NT2/D1 (cell line): Measurements from ENCODE around the gene B3GNT9.

Experiments
- DNase-seq: peaks from one replicate; pipeline ENCODE4 v3.0.0-alpha.2; 2011; ENCODE audit warnings: low read depth, low spot score
- H3K27me3 ChIP-seq: 2 replicates; pipeline ENCODE4 v1.6.0; 2011; ENCODE audit warnings: mild to moderate bottlenecking; ENCODE audit not compliant: insufficient read length, insufficient read depth
- H3K36me3 ChIP-seq: 2 replicates; pipeline ENCODE4 v1.6.1; 2011; ENCODE audit warnings: mild to moderate bottlenecking, low read length, mixed read lengths; ENCODE audit not compliant: insufficient read depth, insufficient read length
- H3K4me1 ChIP-seq: 2 replicates; pipeline ENCODE4 v1.5.1; 2011; ENCODE audit not compliant: insufficient read depth, insufficient read length
- H3K4me3 ChIP-seq: 2 replicates; pipeline ENCODE4 v1.5.1; 2011; ENCODE audit warnings: low read depth; ENCODE audit not compliant: insufficient read length
- H3K9ac ChIP-seq: 2 replicates; pipeline ENCODE4 v1.6.0; 2011; ENCODE audit warnings: low read depth; ENCODE audit not compliant: insufficient read length
- H3K9me3 ChIP-seq: 2 replicates; pipeline ENCODE4 v1.5.1; 2011; ENCODE audit warnings: mild to moderate bottlenecking, low read length; ENCODE audit not compliant: insufficient read depth
- SUZ12 ChIP-seq: IDR thresholded peaks from 2 replicates; pipeline ENCODE4 v1.6.1; 2011; ENCODE audit not compliant: insufficient read length, insufficient read depth; ENCODE audit errors: extremely low read depth
- YY1 ChIP-seq: IDR thresholded peaks from 2 replicates; pipeline ENCODE4 v1.6.1; 2011; ENCODE audit not compliant: insufficient read length, insufficient read depth
- ZNF274 ChIP-seq: IDR thresholded peaks from 2 replicates; pipeline ENCODE4 v1.6.1; 2011; ENCODE audit warnings: mild to moderate bottlenecking, low read depth, low read length

B3GNT9 gene

DNA sequence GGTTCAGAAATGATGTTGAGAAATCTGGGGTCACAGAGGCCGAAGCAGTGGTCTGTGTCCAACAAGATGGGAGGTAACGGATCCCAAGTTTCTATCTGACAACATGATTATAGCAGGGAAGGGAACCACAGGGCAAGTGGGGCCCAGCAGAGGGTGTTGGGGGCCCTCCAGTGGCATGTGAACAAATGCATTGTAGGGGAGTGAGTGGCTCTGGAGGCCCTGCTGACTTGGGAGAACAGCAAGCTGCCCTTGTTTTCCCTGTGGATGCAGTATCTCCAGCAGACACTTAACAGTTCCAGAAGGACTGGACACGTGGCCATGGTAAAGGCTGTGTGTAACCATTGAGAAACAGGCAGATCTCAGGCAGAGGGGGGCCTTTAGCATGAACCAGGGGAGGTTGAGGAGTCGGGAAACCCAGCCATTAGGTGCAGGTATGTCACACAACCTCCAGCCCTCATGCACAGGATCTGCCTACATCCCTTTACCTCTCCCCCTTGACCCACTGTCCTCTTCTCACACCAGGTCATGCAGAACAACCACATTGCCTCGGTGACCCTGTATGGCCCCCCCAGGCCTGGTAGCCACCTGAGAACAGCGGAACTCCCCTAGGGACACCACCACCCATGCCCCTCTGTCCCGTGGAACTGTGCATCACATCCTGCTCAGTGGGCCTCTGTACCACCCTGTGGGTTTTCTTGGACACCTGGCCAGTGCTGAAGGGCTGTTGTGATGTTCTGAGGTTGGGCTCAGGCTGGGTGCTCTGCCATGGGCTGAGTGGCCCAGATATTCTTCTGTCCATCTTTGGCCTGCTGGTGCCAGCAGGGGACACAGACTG lies 4.1 kb downstream of the B3GNT9 start:
- TF ChIP-seq ZNF274 (no peak), SUZ12 (no peak), YY1 (no peak)
- H3K9me3 ChIP-seq, result no peaks in the 10 kb centered on the region; the same call in 1 of the 2 replicates
- no peak overlapping the region for H3K9ac ChIP-seq
- H3K4me3 ChIP-seq, result no peak overlapping the region
- DNase-seq, result no peak
- peaks cover 81% of the 10 kb centered on the region for H3K36me3 ChIP-seq
- H3K27me3 ChIP-seq, result peaks cover 2% of the 10 kb centered on the region
- H3K4me1 ChIP-seq, result peaks cover 9% of the 10 kb centered on the region

DNA sequence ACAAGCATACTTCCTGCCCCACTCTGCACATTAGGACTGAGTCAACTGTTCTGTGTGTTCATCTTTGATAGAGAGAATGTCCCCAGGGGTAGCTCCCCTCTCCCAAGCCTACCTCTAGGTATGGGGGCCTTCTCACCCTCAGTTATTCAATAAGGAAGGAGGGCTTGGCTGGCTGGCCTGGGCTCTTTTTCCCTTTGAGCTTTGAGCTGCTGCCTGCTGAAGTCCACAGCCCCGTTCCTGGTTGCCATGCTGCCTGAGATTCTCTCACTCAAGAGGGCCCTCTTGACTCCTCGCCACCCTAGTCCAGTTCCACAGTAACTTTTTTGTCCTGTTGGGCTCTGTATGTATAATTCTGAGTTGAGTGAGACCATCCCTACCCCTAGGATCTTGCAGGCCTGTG lies 5.1 kb downstream of the B3GNT9 start:
- Histone ChIP-seq H3K36me3 (peaks cover 91% of the 10 kb centered on the region), H3K4me3 (no peak overlapping the region), H3K4me1 (peaks cover 2% of the 10 kb centered on the region), H3K27me3 (no peaks in the 10 kb centered on the region), H3K9me3 (no peaks in the 10 kb centered on the region; the same call in 1 of the 2 replicates), H3K9ac (no peak overlapping the region)
- no peak for DNase-seq
- no peak for TF ChIP-seq YY1
- no peak for TF ChIP-seq SUZ12
- no peak for TF ChIP-seq ZNF274

DNA sequence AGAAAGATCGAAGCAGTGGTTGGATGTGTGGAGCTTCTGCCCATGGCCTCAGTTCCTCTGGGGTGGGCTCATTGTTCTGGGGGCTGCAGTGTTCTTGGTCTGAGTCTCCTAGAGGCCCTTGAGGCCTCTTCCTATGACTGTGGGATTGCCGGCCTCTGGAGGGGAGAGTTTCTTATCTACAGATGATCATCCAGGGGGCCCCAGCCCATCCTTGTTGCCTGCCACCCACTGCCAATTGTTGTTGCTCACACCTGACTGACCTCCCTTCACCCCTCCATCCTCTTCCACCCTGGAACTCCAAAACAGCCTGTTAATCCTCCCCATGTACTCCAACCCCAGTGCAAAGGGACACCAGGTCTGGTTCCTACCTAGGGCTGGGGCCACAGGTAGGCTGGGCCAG lies 5.9 kb downstream of the B3GNT9 start:
- no peak for DNase-seq
- peaks cover 2% of the 10 kb centered on the region for H3K4me1 ChIP-seq
- H3K27me3 ChIP-seq, result no peaks in the 10 kb centered on the region
- peaks cover 98% of the 10 kb centered on the region for H3K36me3 ChIP-seq
- TF ChIP-seq SUZ12 (no peak), ZNF274 (no peak), YY1 (no peak)
- no peak overlapping the region for H3K4me3 ChIP-seq
- H3K9ac ChIP-seq, result no peak overlapping the region
- no peaks in the 10 kb centered on the region; the same call in 1 of the 2 replicates for H3K9me3 ChIP-seq

- Histone ChIP-seq H3K27me3 (no peaks in the 10 kb centered on the region), H3K36me3 (peaks cover 94% of the 10 kb centered on the region), H3K9me3 (no peaks in the 10 kb centered on the region)
These were observed 8.5 kb downstream of the B3GNT9 start for GRCh38 chr16:67142342-67142741.

GRCh38 chr16:67141391-67141790 lies 9.4 kb downstream of the B3GNT9 start:
- no peak for DNase-seq
- no peak overlapping the region for H3K9ac ChIP-seq
- H3K9me3 ChIP-seq, result no peaks in the 10 kb centered on the region
- no peaks in the 10 kb centered on the region for H3K4me1 ChIP-seq
- TF ChIP-seq YY1 (no peak), ZNF274 (no peak), SUZ12 (no peak)
- H3K36me3 ChIP-seq, result peaks cover 94% of the 10 kb centered on the region
- no peaks in the 10 kb centered on the region for H3K27me3 ChIP-seq
- H3K4me3 ChIP-seq, result no peak overlapping the region

More at GRCh38 chr16:67142342-67142741, 8.5 kb downstream of the B3GNT9 start:
- no peak for DNase-seq
- no peak overlapping the region for H3K9ac ChIP-seq
- no peaks in the 10 kb centered on the region for H3K4me1 ChIP-seq
- no peak overlapping the region for H3K4me3 ChIP-seq
- no peak for TF ChIP-seq ZNF274
- TF ChIP-seq YY1, result no peak
- TF ChIP-seq SUZ12, result no peak

DNA sequence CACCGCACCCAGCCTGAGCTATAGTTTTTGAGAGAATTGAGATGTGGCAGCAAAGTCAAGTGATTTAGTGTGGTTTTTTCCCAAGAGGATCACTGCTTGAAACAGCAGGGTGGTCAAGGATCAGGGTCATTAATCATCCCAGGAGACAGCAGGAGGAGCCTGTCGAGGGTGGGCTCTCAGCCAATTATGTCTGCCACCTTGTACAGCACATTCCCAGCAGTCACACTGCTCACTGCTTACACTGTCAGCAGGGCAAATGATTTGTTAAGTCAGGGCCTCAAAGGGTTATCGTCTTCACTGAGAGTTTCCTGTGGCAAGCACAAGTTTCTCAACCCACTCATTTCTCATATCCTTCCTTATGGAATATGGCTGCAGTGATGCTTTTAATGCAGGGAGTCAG lies 13.2 kb downstream of the B3GNT9 start:
- H3K4me1 ChIP-seq, result no peaks in the 10 kb centered on the region
- no peaks in the 10 kb centered on the region for H3K9me3 ChIP-seq
- H3K9ac ChIP-seq, result no peak overlapping the region
- peaks cover 90% of the 10 kb centered on the region for H3K36me3 ChIP-seq
- H3K4me3 ChIP-seq, result no peak overlapping the region
- TF ChIP-seq YY1 (no peak), ZNF274 (no peak), SUZ12 (no peak)
- H3K27me3 ChIP-seq, result no peaks in the 10 kb centered on the region
- no peak for DNase-seq

DNA sequence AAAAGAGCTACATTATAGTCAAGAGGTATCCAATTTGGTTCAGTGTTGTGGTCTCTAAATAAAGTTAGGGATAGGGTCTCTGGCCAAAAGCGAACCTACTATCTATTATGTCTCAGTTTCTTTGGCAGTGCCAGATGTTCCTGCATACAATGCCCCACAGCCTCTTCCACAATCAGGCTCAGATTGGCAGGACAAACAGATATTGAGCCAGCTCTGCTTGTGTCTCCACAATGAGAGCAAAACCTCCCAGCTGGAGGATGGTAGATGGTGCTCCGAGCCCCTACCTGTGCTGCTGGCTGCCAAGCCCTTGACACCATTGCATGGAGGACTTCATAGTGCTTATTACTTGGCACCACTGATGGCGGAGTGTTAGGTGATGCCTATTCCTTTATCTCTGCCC lies 21.4 kb downstream of the B3GNT9 start:
- no peak overlapping the region for H3K4me3 ChIP-seq
- H3K4me1 ChIP-seq, result no peaks in the 10 kb centered on the region
- H3K9me3 ChIP-seq, result no peaks in the 10 kb centered on the region
- H3K27me3 ChIP-seq, result no peaks in the 10 kb centered on the region
- no peak overlapping the region for H3K9ac ChIP-seq
- no peak for TF ChIP-seq SUZ12
- TF ChIP-seq ZNF274, result no peak
- TF ChIP-seq YY1, result no peak
- H3K36me3 ChIP-seq, result peaks cover 67% of the 10 kb centered on the region
- no peak for DNase-seq
